ENCODE data around the gene CDH24. TPM values are rescaled to one million over a fixed set of nuclear protein-coding genes. Genes with fewer than 3 reads are reported as not detected.

The CDH24 gene
- total and polyA plus RNA-seq, 2 of the 13 experiments (the other 11 are each of a cell fraction or from before 2014, with no cell fraction given) = 0.69 to 0.99 TPM

DNA sequence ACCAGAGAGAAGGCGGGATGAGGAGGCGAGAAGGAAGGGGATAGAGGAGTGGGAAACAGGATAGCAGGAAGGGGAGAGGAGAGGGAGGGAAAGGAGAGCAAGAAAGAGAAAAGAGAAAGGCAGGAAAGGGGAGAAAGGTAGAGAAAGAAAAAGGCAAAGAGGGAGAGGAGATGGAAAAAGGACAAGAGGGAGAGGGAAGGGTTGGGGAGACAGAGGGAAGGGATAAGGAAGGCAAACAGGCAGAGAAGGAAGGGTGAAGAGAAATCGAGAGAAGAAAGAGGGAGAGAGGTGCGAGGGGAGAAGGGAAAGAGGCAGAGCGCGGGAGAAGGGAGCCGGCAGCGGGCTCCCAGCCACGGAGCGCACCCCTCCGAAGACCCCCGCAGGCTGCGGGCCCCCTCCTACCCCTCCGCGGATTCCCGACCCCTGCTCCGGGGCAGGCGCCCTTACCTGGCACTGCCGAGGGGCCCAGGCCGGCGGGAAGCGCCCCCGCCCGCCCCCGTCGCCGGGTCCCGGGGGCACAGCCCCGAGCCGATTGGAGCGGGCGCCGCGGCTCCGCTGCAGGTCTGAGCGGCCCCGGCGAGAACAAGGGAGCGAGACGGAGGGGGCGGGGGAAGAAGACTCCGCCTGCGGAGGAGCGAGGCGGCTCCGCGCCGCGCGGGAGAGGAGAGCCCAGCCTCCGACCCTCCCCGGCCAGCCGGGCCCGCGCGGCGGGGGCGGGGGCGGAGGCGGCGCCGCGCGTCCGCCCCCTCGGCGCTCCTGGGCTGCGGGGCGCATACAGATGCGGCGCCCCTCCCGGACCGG is at the start of gene CDH24 (continued):
- no peak for TF ChIP-seq ZNF142 (CRISPR knock-in tag; IDR thresholded peaks at IDR 0.05)
- TF ChIP-seq ZNF780A (CRISPR knock-in tag; IDR thresholded peaks at IDR 0.05) = no peak
- no peak for TF ChIP-seq ZFP1 (CRISPR knock-in tag; IDR thresholded peaks at IDR 0.05)
- TF ChIP-seq POGZ (CRISPR knock-in tag; IDR thresholded peaks at IDR 0.05) = no peak
- no peak for TF ChIP-seq SRSF1 (optimal IDR thresholded peaks at IDR 0.05; ENCODE audit: low read depth, low read length)
- TF ChIP-seq, protein P1, sequence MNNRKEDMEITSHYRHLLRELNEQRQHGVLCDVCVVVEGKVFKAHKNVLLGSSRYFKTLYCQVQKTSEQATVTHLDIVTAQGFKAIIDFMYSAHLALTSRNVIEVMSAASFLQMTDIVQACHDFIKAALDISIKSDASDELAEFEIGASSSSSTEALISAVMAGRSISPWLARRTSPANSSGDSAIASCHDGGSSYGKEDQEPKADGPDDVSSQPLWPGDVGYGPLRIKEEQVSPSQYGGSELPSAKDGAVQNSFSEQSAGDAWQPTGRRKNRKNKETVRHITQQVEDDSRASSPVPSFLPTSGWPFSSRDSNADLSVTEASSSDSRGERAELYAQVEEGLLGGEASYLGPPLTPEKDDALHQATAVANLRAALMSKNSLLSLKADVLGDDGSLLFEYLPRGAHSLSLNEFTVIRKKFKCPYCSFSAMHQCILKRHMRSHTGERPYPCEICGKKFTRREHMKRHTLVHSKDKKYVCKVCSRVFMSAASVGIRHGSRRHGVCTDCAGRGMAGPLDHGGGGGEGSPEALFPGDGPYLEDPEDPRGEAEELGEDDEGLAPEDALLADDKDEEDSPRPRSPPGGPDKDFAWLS (CRISPR knock-in tag; IDR thresholded peaks at IDR 0.05; ENCODE audit: borderline replicate concordance) = 0 out of 2 replicates have a peak, but pooled peaks have one; percentile 80
- TF ChIP-seq FOXA3 (CRISPR knock-in tag; IDR thresholded peaks at IDR 0.05) = no peak
- TF ChIP-seq NFKBIZ (CRISPR knock-in tag; IDR thresholded peaks at IDR 0.05) = no peak
- no peak for TF ChIP-seq GTF2F1 (IDR thresholded peaks at IDR 0.05; ENCODE audit: low read length)
- no peak for TF ChIP-seq ZNF264 (CRISPR knock-in tag; IDR thresholded peaks at IDR 0.05)
- TF ChIP-seq ZNF703 (CRISPR knock-in tag; IDR thresholded peaks at IDR 0.05; ENCODE audit: borderline replicate concordance) = peak; percentile 43; the same call in 1 of the 2 replicates
- TF ChIP-seq, protein P2, sequence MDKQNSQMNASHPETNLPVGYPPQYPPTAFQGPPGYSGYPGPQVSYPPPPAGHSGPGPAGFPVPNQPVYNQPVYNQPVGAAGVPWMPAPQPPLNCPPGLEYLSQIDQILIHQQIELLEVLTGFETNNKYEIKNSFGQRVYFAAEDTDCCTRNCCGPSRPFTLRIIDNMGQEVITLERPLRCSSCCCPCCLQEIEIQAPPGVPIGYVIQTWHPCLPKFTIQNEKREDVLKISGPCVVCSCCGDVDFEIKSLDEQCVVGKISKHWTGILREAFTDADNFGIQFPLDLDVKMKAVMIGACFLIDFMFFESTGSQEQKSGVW (CRISPR knock-in tag; IDR thresholded peaks at IDR 0.05; ENCODE audit: borderline replicate concordance) = no peak
- no peak for TF ChIP-seq ZNF713 (CRISPR knock-in tag; IDR thresholded peaks at IDR 0.05)
- no peak for TF ChIP-seq MATR3 (CRISPR knock-in tag; IDR thresholded peaks at IDR 0.05)
- no peak for TF ChIP-seq ZBTB21 (CRISPR knock-in tag; IDR thresholded peaks at IDR 0.05)
- no peak; the same call in none of the 2 replicates for TF ChIP-seq AHR (CRISPR knock-in tag; IDR thresholded peaks at IDR 0.05)
- TF ChIP-seq ZNF512 (CRISPR knock-in tag; IDR thresholded peaks at IDR 0.05) = peak; percentile 100
- TF ChIP-seq CREBL2 (CRISPR knock-in tag; IDR thresholded peaks at IDR 0.05; ENCODE audit: borderline replicate concordance) = no peak
